Stimulated activated CD4-positive, alpha-beta T cell treated with anti-CD3 and anti-CD28 coated beads, Interleukin-12 subunit alpha, Interleukin-12 subunit beta, amount 100 ng/mL, for 48 hours (primary cell): Measurements from ENCODE around the gene GNL3L.
"Not testable (repeated sequence)": the region's sequence is repeated elsewhere in the genome, so short reads cannot be mapped to it uniquely, and the experiment has no call there.

Experiments used
- DNase-seq, 3 donors: peaks; one replicate each; pipeline ENCODE4 v3.0.0-alpha.2; 2020; ENCODE audit warnings: low read depth in 2 of 3, low spot score in 1 of 3

GNL3L gene

GRCh38 chrX:54560411-54560810 lies 30.4 kb downstream of the GNL3L start:
- DNase-seq: no peak

- DNase-seq: no peak
Observed at GRCh38 chrX:54561622-54562021, 31.6 kb downstream of the GNL3L start.

GRCh38 chrX:54564936-54565335 lies 34.9 kb downstream of the GNL3L start:
- DNase-seq: no peak

GRCh38 chrX:54570332-54570731 lies 40.3 kb downstream of the GNL3L start:
- no peak for DNase-seq

GRCh38 chrX:54572641-54573040 lies 42.6 kb downstream of the GNL3L start:
- not testable (repeated sequence) for DNase-seq

- DNase-seq: no peak
Observed at GRCh38 chrX:54597728-54598127, 67.7 kb downstream of the GNL3L start.

GRCh38 chrX:54602563-54602962 lies 72.5 kb downstream of the GNL3L start:
- DNase-seq: no peak
